Upper lobe of left lung (tissue), 4 donors: ENCODE measurements around the gene TMEM139.

ENCODE experiments used
- CTCF ChIP-seq, 6 experiments: fragments of 450-650 bp in 4 of 6; fragments of 200-600 bp in 2 of 6; sonication (generic) in 2 of 6; IDR thresholded peaks; one replicate each; pipeline ENCODE4 v1.5.1; 2016 to 2019; ENCODE audit warnings: antibody characterized with exemption in 6 of 6
- POLR2A ChIP-seq, 4 donors: fragments of 450-650 bp; IDR thresholded peaks; one replicate each; pipeline ENCODE4 v1.5.1; 2016 to 2017; ENCODE audit warnings: antibody characterized with exemption in 4 of 4, mild to moderate bottlenecking in 2 of 4

GRCh38 chr7:143292876-143293275 lies 8.1 kb downstream of the TMEM139 start:
- TF ChIP-seq CTCF (IDR thresholded peaks at IDR 0.05) = no peak
- TF ChIP-seq POLR2A (IDR thresholded peaks at IDR 0.05) = no peak
